Muscle layer of duodenum (tissue), 2 donors: Measurements from ENCODE around the gene IRF2BPL.

Source experiments
- H3K27ac ChIP-seq: one replicate; pipeline ENCODE4 v1.7.0; 2013; ENCODE audit warnings: mild to moderate bottlenecking, low read length
- H3K27me3 ChIP-seq: one replicate; pipeline ENCODE4 v1.7.0; 2013; ENCODE audit warnings: low read depth, mild to moderate bottlenecking, control low read depth, low read length
- H3K36me3 ChIP-seq, 2 donors: one replicate each; pipeline ENCODE4 v1.7.0; 2013; ENCODE audit warnings: low read length in 2 of 2, control low read depth in 1 of 2, mild to moderate bottlenecking in 1 of 2; ENCODE audit not compliant: insufficient read depth in 2 of 2, control insufficient read depth in 1 of 2
- H3K4me1 ChIP-seq, 2 donors: one replicate each; pipeline ENCODE4 v1.7.0; 2013; ENCODE audit warnings: low read length in 2 of 2, mild to moderate bottlenecking in 2 of 2, control low read depth in 1 of 2, moderate library complexity in 1 of 2; ENCODE audit not compliant: insufficient read depth in 2 of 2, control insufficient read depth in 1 of 2
- H3K4me3 ChIP-seq, 2 donors: one replicate each; pipeline ENCODE4 v1.7.0; 2013; ENCODE audit warnings: low read length in 2 of 2, low read depth in 1 of 2, mild to moderate bottlenecking in 1 of 2
- H3K9me3 ChIP-seq, 2 donors: one replicate each; pipeline ENCODE4 v1.7.0; 2013; ENCODE audit warnings: low read length in 2 of 2, control low read depth in 1 of 2, mild to moderate bottlenecking in 1 of 2; ENCODE audit not compliant: control insufficient read depth in 1 of 2
- donor health status: healthy.

Gene IRF2BPL

DNA sequence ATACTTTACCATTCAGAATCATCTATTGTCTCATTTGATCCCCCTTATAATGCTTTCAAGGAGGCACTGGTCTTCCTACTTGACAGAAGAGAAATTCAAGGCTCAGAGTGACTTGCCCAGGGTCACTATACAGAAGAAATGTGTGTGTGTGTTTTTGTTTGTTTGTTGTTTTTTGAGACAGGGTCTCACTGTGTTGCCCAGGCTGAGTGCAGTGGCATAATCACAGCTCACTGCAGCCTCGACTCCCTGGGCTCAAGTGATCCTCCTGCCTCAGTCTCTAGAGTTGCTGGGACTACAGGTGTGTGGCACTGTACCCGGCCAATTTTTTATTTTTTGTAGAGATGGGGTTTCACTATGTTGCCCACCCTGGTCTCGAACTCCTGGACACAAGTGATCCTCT lies 22.9 kb downstream of the IRF2BPL start:
- H3K4me1 ChIP-seq = peaks cover 0 to 11% of the 10 kb centered on the region in 2 donors
- no peak overlapping the region for H3K27ac ChIP-seq
- no peaks in the 10 kb centered on the region for H3K9me3 ChIP-seq
- H3K27me3 ChIP-seq = no peaks in the 10 kb centered on the region
- H3K4me3 ChIP-seq = no peak overlapping the region
- no peaks in the 10 kb centered on the region for H3K36me3 ChIP-seq

DNA sequence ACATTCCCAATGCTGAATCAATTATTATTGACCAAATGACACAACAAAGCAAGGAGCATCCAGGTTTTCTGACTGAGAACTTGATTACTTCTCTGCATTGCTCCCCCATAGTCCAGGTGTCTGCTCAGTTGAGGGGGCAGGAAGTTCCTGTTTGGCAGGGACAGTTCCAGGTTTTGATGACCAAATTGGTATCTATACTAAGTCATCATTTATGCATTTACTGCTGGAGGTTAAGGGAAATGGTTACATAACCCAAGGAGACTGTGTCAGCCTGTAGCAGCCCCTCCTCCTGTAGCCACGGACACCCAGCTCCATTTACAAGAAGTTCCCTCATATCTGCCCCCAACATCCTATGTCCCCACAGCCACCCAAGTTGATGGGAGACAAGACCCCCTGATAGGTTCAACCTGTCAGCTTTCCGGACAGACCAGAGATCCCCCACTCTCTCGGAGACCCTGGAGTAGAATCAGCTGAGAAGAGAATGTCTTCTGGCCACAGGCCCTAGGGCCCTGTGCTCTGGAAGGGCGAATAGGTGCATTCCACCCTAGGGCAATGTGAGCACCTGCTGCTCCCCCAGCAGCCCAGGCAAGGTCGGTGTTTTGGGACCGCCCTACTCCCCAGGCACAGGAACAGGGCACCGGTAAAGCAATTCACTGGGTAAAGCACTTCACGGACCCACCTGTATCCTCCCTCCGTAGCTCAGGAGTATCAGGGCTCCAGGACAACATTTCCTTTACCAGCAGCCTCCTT lies 23.6 kb downstream of the IRF2BPL start:
- Histone ChIP-seq H3K4me1 (peaks cover 0 to 11% of the 10 kb centered on the region in 2 donors), H3K4me3 (no peak overlapping the region), H3K9me3 (no peaks in the 10 kb centered on the region), H3K27me3 (no peaks in the 10 kb centered on the region), H3K27ac (no peak overlapping the region), H3K36me3 (no peaks in the 10 kb centered on the region)

DNA sequence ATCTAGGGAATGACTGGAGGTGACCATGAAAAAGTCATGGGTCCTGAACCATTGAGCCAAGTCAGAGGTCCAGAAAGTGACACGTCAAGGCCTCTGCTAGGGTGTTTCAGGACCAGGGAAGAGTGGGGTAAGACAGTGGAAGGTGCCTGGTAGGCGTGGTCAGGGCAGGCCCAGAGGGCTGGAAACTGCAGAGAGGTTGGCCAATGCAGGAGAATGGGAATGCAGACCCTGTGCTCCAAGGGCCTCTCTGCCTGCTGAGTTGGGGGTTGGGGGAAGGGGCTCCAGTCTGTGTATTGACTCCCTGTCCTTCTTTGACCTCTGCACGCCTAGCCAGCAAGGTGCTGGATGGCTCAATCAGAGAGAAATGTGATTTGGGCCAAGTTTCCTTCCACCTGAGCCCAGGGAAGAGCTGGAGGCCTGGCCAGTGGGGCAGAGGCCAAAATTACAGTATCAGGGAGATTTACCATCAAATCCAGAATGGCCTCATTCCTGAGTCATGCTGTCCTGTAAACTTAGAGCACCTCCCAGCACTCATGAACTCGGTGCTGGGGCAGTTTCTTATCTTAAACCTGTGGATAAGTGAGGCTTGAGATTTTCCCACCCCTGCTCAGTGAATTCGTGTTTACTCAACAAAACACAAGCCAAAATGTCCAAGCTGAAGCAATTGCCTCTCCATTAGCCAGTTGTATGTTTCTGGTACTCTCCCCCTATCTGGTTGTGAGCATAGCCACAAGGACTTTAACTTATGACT lies 24.4 kb downstream of the IRF2BPL start:
- no peak overlapping the region for H3K4me3 ChIP-seq
- no peak overlapping the region for H3K27ac ChIP-seq
- H3K4me1 ChIP-seq = peaks cover 0 to 11% of the 10 kb centered on the region in 2 donors
- H3K9me3 ChIP-seq = no peaks in the 10 kb centered on the region
- H3K36me3 ChIP-seq = no peaks in the 10 kb centered on the region
- H3K27me3 ChIP-seq = no peaks in the 10 kb centered on the region

DNA sequence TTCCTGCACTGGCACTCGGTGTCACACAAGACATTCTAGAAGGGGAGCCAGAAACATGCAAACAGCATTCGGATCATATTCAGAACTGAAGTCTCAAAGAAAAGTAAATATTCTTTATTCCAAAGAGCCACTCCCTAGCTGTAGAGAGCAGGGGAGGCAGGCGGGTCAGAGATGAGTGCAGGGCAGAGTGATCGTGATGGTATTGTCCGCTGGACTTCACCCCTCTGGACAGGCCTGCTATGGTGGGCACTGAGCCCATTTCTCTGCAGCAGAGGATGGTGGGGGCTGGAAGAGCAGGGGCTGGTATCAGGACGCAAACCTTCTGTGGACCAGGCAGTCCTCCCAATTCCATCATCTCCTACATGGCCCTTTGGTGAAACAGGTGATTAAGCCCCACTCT lies 25.6 kb downstream of the IRF2BPL start:
- Histone ChIP-seq H3K27me3 (no peaks in the 10 kb centered on the region), H3K9me3 (no peaks in the 10 kb centered on the region), H3K4me1 (peaks cover 0 to 4% of the 10 kb centered on the region in 2 donors), H3K4me3 (no peak overlapping the region), H3K36me3 (no peaks in the 10 kb centered on the region), H3K27ac (no peak overlapping the region)

DNA sequence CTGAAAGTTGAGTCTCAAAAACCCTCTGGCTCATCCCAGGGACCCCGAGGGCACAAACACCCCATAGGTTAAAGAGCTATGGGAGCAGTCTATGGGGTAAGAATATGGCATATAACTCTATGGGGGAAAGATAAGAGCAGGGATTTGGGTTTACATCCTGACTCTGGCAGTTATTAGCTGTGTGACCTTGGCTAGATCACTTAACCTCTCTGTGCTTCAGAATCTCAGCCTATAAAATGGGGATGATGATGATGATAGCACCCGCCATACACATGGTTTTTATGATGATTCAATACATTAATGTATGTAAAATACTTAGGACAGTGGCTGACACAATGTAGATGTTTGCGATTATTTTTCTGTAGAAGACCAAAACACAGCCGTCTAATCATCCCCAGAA lies 26.2 kb downstream of the IRF2BPL start:
- Histone ChIP-seq H3K4me1 (no peaks in the 10 kb centered on the region), H3K4me3 (no peak overlapping the region), H3K27me3 (no peaks in the 10 kb centered on the region), H3K9me3 (no peaks in the 10 kb centered on the region), H3K27ac (no peak overlapping the region), H3K36me3 (no peaks in the 10 kb centered on the region)

DNA sequence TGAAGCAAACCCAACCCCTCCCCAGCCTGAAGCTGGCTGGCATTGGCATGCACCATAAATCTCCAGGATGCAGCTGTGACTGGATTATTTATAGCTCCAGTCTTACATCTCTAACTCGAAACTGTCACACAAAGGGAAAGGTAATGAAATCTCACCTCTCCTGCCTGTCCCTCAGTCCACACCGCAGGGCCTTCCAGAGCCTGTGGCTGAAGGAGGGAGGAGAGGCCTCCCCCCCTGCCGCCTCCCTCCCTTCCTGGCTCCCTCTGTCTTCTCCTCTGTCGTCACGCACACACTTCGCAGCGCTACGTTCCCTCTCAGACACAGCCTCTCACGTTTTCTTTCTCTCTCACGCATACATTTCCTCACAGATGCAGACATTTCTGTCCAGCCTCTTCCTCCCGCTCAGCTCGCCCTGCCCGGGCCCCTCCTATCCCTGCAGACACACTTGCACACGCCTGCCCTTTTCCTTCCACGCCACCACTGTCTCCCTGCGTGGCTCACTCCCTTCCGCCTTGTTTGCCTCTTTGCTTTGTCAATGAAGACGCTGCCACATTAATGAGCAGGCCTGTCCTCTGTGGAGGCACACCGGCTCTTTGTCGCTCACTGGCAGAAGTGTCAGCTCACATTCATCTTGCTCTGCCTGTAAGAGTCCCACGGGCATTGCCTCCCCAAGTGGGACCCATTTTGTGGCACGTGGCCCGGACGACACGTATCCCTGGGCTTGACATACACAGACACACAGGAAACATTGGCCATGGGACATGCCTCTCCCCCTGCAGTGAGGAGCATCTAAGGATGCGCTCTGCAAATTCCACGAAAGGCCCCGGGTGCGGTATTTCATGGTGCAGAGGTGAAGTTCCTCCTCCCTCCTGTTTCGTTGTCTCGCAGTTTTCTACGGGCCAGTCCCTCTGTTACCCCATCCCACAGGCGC lies 27.9 kb downstream of the IRF2BPL start:
- no peaks in the 10 kb centered on the region for H3K9me3 ChIP-seq
- H3K4me1 ChIP-seq = no peaks in the 10 kb centered on the region
- H3K27me3 ChIP-seq = no peaks in the 10 kb centered on the region
- H3K27ac ChIP-seq = no peak overlapping the region
- H3K4me3 ChIP-seq = peak overlapping the region; percentile 41 to 44
- no peaks in the 10 kb centered on the region for H3K36me3 ChIP-seq

DNA sequence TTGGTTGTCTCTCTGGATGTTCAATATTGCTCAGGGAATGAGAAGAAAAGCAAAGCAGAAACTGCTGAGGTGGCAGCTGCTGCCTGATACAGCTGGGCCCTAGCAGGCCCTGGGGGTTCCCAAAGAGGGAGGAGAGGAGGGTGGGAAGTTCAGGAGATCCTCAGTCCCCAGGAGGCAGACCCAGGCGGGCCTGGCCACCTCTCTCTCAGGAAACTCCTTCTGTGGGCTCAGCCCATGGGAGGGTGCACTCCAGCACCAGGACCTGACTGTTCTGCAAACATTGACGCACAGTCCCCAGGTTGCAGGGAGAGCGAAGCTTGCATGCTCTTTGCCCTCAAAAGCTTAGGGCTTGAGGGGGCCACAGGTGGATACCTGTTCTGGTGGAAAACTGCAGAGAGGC lies 29.6 kb downstream of the IRF2BPL start:
- H3K9me3 ChIP-seq = no peaks in the 10 kb centered on the region
- no peaks in the 10 kb centered on the region for H3K4me1 ChIP-seq
- no peaks in the 10 kb centered on the region for H3K27me3 ChIP-seq
- H3K27ac ChIP-seq = no peak overlapping the region
- no peak overlapping the region for H3K4me3 ChIP-seq
- no peaks in the 10 kb centered on the region for H3K36me3 ChIP-seq

DNA sequence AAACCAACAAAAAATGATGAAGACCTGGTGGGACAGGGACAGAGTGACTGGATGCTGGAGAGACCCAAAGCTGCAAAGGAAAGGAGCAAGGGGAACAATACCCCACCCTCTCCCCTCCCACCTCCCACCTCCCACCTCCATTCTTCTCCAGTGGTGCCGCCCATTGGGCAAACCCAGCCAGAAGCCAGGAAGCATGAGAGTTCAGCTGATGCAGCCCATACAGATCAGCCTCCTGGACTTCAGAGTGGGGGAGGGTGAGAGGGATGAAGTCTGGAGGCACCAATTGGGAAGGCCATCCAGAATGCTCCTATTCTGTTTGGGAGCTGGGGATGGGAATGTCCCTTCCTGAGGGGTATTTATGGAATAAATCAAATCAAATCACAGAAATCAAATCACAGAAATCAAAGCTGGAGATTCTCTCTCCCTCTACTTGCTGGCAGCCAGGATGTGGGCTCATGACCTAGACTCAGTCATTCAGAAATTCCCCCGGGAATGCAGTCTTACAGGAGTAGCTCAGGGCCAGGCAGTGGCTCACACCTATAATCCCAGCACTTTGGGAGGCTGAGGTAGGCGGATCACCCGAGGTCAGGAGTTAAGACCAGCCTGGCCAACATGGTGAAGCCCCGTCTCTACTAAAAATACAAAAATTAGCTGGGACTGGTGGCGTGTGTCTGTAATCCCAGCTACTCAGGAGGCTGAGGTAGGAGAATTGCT lies 31.1 kb downstream of the IRF2BPL start:
- Histone ChIP-seq H3K4me1 (no peaks in the 10 kb centered on the region), H3K4me3 (no peak overlapping the region), H3K9me3 (no peaks in the 10 kb centered on the region), H3K27me3 (no peaks in the 10 kb centered on the region), H3K36me3 (no peaks in the 10 kb centered on the region), H3K27ac (no peak overlapping the region)

DNA sequence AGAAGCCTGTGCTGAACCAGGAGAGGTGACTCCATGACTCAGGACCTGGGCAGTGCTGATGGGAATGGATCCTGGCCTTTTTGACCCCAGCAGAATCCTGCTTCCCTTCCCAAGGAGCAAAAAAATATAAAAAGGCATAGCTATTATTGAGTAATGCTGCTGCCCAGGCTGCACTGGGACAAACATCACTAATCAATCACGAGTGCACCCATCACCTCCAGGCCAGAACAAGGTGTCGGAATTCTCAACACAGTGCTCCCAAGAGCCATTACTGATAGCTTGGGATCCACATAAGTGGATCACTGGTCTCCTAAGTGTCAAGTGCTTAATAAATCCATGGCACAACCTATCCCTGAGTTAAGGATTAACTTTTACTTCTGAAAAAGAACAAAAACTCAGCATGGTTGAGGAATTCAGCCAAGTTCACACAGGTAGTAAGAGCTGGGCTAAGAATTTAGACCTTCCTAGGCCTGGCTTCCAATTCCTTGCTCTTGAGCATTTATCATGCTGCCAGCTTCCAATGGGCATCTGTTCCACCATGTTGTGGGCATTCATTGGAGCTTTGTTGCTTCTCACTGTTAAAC lies 31.9 kb downstream of the IRF2BPL start:
- Histone ChIP-seq H3K9me3 (no peaks in the 10 kb centered on the region), H3K4me1 (no peaks in the 10 kb centered on the region), H3K27ac (no peak overlapping the region), H3K27me3 (no peaks in the 10 kb centered on the region), H3K36me3 (no peaks in the 10 kb centered on the region), H3K4me3 (no peak overlapping the region)

DNA sequence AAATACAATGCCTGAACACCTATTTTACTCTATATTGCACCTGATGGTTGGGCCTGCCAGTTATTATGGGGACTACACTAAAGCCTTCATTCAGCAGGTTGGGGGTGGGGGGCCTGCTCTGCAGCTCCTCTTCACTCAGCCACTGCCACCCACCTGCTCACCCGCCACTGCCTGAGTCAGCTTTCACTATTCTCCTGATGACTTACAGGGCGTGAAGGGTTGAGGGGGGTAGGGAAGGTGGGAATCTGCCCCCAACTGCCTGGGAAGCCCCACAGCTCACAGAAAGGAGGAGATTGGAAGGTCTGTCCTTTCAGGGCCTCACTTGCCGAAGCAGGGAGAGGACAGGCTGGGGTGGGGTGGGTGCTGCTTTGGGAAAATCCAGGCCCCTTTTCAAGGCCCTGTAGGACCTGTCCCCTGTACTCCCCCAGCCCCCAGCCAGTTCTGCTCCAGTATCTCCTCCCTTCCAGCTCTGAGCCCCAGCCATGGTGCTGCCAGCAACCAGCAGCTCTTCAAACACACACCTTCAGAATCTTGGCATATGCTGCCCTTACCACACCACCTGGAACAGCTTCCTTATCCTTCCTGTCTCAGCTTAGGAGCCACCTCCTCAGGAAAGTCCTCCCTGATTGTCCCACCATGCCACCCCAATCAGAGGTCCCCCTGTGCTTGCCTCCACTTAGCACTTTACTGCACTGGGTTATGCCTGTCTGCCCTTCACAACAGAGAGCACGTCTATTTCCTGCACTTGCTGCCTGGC lies 33.1 kb downstream of the IRF2BPL start:
- Histone ChIP-seq H3K27me3 (no peaks in the 10 kb centered on the region), H3K4me3 (no peak overlapping the region), H3K27ac (no peak overlapping the region), H3K4me1 (no peaks in the 10 kb centered on the region), H3K36me3 (no peaks in the 10 kb centered on the region), H3K9me3 (no peaks in the 10 kb centered on the region)
